Stimulated activated CD4-positive, alpha-beta T cell treated with anti-CD3 and anti-CD28 coated beads, Interleukin-12 subunit alpha, Interleukin-12 subunit beta, amount 100 ng/mL, for 4 hours (primary cell): ENCODE measurements around the gene NOS1AP.

Experiments used
- DNase-seq: peaks from one replicate; pipeline ENCODE4 v3.0.0-alpha.2; 2020

The NOS1AP gene

DNA sequence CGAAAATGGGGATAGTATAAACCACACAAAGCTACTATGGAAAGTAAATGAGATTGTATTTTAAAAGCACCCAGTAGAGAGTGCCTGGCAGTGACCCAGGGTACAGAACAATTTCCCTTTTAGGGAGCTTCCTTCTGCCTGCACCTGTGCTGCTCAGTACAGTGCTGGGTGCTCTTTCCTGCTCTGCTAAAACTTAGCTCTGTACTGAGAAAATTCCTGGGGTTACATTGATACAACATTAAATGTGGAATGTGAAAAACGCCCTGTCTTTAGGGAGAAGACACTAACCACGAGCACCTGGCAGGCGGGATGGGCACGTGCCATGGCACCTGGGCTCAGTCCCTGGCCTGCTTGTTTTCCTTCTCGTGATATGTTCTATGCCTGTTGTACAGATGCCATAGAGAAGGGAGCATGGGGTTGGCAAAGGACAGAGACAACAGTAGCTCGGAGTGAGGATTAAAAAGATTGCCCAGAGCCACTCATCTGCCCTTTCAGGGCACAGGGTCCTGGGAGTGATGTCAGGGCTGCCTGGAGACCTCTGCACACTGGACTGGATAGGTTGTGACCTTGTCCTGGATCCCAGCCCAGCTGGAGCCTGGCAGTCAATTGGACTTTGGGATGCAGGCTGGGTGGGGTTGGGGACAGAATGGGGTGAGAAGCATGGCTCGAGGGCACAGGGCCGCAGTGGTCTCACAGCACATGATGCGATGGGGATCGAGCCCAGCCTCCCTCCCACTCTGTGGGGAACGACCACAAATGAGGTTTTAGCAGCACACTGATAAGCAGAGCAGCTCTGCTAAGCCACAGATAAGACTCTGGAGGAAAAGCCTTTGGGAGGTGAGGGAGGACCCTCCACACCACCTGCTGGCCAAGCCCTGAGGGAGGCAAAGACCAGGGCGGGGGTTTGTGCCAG, 302.9 kb downstream of the NOS1AP start:
- DNase-seq = no peak

DNA sequence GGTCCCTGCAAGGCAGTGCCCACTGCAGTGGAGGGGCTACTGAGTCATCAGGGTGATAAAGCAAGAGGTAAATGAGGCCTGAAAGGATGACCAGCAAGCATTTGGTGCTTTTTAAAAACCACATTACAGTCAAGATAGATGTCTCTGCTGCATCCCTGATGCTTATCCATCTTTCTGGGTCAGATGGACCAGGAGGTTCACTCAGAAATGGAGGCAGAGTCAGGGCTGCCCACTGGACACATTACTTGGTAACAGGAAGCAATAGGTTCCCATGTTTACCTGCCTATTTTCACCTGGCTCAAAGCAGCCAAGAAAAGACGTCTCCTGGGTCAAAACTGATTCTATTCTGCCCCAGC, 303.6 kb downstream of the NOS1AP start:
- DNase-seq = no peak

DNA sequence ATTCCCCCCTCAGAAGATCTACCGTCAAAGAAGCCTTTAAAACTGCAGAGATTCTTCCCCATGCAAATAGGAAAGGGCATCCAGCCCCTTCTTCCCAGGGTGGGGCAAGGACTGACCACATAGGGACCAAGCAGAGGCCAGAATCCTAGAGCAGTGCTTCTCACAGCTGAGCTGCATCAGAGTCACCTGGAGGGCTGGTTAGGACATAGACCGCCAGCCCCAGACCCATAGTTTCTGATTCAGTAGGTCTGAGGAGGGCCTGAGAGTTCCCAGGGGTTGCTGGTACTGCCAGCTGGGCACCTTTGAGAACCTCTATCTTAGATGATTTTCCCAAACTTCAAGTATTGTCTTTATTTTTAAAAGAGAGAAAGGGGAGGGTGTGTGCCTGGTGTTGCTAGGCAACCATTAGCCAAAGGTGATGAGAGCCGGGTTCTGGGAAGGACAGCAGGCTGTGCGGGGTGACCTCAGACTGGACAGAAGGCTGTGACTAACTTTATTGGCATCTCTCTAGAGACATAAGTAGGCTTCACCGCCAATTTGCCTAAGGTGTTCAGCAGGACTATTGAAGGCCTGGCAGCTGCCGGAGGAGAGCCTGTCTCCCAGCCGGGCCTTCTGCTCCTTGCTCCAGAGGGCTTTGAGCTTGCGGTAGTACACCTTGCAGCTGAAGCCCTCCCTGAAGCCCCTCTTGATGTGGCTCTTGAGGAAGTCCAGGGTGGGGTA, 304.2 kb downstream of the NOS1AP start:
- no peak for DNase-seq

DNA sequence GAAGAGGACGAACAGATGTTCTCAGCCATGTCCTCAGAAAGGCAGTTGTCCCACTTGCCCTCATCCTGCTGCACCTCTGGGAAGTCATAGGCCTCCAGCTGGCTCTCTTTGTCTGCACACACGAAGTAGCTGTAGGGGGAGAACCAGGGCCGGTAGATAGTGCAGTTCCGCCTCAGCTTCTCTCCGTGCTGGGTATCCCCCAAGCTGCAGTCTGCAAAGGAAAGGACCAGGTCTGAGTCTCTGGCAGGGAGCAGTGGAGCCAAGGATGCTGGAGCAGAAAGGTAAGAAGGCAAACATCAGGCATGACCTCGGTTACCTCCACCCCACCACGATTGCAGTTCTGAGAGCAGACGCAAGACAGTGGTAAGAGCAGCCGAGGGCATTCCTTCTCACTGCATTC, 304.9 kb downstream of the NOS1AP start:
- no peak for DNase-seq

DNA sequence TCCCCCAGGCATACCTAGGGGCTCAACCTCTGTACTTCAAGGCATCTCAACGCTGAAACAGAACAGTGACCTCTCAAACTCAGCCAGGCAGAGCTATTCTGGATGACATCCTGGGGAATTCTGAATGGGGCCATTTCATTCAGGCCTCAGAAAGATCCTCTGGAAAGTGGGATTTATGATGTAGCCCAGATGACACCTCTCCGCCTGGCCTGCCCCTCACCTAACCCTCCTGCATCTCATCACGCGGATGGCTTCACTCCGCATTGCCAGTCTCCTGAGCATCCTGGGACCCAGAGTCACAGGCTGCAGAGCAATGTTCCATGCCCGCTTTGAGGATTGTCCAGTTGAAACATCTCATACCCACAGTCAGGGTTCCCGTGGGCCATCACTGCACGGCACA, 306.0 kb downstream of the NOS1AP start:
- no peak for DNase-seq

DNA sequence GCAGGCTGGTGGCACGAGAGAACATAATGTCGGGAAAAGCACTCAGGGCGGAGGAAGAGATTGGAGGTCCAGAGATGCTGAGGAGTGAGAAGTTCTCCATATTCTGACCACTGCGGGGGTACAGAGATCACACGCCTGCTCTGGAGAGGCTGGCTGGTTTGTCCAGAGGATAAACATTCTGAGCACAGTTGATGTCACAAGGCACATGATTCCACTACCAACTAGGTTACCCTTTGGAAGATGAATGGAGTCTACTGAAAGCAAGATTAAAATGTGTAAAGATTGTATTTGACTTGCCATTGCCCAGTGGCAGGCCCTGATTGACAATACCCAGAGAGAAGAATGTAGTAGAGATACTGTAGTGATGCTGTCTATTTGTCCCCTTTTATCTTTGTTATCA, 307.2 kb downstream of the NOS1AP start, which contains the start of gene SPATA46:
SPATA46 (minus strand) TSS at position 164 of the 400 bp plus-strand sequence; CDS start at position 100, 64 bp downstream.
- no peak for DNase-seq

DNA sequence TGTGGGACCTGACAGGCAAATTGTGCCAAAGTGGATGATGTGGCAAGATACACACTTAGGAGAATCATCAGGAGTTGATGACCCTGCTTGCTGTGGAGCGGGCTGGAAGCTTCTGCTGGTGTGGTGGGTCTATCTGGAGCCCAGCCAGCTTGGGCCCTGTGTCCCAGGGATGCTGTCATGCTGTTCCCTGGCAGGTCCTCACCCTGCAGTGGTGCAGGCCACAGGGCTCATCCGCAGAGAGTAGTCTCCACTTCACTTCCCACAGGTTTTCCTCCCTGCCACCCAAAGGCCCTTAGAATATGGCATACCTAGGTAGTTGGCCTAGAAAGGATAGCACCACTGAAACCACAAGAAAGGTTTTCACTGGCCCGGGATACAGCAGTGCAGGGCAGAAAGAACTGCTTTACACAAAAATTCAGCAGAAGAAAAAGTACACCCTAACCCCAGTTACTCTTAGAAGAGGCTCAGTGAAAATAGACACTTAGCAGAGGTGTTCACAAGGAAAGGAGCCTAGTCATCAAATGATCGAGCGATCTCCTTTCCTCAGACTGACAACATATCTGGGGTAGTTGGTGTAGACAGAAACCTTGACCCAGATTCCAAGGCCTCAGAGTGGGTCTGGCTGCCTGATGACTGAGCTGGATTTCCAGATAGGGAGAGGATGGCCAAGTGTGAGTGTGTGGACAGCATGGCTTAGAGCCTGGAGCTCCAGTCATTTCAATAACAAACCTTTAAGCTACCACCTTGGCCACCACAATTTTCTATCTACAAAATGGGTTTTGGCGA, 310.8 kb downstream of the NOS1AP start:
- DNase-seq = no peak

DNA sequence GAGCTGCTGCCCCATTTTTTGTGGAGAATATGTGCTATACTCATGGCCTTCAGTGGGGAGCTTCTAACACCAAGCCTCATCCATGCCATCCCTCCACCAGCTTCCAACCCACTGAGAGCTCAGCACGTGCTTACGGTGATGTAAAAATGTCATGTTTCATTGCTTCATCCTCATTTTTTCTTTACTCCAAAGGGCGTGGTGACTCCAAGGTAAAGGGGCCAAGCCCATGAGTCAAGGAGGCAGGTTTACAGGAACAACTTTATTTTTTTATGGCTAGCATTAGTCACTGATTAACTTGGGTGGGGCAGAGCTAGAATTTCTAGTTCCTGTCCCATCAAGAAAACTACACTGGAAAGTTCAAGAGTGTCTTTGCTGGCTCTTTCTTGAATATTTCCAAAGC, 311.9 kb downstream of the NOS1AP start, which contains the start of gene C1orf226:
C1orf226 (plus strand) TSS at position 346 of the 400 bp plus-strand sequence. CDS start 174 bp downstream, outside the sequence.
- no peak for DNase-seq

DNA sequence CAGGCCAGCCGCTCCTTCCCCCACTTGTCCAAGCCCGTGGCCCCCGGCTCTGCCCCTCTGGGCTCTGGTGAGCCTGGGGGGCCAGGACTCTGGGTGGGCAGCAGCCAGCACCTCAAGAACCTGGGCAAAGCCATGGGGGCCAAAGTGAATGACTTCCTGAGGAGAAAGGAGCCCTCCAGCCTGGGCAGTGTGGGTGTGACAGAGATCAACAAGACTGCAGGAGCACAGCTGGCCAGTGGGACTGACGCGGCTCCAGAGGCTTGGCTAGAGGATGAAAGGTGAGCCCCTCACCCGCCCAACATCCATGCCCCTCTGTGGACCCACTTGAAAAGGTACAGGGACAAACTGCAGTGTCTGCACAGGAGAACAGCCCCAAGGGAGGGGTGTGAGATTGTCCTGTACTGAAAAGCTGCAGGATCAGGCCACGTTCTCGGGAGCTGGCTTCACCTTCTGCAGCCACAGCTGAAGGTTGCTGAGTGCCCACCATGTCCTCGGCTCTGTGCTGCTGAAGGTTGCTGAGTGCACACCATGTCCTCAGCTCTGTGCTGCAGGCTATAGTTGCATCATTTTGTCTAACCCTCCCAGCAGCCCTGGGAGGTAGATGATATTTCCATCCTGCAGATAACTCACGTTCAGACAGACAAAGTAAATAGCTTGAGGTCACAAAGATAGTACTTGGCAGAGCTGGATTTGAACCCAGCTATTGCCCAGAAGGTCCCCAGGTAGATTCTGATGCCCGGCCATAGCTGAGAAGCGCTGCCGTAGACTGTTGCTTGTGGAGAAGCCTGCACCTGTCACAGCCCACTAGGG, 312.7 kb downstream of the NOS1AP start:
- DNase-seq = no peak

DNA sequence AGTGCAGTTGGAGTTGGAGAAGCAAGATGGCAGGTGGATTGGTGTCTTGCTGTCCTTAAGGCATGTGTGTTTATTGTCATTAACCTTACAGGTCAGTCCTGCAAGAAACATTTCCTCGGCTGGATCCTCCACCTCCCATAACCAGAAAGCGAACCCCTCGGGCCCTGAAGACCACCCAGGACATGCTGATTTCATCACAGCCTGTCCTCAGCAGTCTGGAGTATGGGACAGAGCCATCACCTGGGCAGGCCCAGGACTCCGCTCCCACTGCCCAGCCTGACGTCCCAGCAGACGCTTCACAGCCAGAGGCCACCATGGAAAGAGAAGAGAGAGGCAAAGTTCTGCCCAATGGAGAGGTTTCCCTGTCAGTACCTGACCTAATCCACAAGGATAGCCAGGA, 313.6 kb downstream of the NOS1AP start:
- no peak for DNase-seq

DNA sequence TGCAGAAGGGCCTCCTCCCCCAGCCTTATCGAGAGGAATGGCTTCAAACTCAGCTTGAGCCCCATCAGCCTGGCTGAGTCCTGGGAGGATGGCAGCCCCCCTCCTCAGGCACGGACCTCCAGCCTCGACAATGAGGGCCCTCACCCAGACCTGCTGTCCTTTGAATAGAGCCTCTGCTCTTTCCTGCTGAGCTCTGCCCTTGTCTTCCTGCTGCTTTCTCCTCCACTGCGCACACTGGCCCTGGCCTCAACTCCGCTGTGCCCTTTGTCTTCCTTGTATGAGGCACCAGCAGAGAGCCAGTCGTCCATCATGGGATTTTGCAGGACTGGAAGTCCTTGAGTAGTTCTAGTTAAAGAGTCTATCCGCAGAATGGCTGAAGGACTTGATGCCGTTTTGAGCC, 314.0 kb downstream of the NOS1AP start:
- DNase-seq = no peak

DNA sequence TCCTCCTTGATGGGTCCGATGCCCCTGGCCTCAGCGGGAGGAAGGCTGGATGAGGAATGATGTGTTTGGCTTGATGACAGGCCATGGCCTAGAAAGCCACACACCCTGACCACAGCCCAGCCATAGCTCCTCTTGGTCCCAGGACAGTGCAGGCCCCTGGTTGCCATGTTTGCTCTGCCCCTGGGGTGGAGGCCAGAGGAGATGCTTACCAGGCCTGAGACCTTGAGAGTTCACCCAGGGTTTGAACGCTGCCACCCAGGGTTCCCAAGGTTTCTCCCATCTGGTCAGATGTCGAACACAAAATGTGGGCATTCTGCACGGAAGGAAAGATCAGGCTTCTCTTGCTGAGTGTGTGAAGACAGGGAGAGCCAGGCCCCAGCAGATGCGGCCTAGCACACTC, 314.6 kb downstream of the NOS1AP start:
- no peak for DNase-seq

DNA sequence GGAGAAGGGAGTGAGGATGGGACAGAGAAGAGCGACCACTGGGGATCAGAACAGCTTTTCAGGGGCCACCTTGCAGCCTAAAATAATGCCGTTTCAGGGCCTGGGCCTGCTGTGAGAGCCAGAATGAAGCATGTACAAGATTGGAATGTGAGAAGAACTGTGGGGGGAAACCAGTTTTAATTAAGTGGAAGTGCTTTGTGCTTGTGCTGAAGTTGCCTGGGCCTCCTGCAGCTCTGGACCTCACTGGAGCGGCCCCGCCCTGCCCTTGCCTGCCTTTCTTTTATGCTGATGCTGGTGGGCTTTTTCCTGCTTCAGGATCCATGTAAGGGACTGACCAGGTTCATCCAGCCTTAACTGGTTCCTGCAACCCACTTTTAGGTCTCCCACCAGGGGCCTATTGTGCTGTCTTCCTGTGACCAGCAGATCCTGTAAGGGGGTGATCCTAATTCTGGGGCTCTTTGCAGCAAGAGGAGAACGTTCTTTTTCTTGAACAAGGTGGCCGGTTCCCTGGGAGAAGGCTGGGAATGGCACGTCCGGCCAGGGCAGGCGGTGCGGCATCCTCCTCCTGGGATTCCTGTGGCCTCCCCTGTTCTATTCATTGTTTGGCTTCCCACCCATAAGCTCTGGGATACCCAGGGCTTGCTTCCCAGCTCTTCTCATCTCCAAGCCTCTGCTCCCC, 315.2 kb downstream of the NOS1AP start:
- DNase-seq = no peak

DNA sequence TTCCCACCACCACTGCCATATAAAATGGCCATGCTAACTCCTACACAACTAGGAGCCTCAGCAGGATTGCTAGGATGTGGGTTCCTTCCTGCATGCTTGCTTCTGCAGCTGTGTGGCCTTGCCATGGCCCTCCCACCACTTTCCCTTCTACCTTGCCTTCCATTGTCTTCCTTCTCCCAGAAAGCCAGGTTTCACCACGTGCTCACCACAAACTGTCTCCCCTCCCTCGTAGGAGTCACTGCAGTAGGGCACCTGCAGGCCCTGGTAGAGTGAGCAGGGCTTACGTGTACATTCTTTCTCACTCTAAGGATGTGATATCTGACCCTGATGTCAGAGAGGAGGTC, 315.8 kb downstream of the NOS1AP start:
- DNase-seq = no peak

DNA sequence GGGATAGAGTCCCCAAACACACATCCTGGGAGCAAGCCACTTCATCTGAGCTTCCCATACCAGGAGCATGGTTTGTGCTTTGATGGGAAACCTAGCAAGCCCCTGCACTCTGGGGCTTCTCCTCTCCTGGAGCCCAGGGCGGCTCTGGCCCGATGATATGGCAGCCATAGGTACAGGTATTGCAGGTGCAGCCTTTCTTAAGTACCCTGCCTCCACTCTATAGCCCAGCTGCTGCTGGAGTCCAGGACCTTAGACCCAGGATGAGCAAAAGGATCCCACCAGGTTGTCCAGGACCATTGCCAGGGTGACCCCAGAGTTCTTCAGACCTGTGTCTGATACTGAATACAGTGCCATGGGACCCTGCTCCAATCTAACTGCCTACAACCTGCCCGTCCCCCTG, 316.2 kb downstream of the NOS1AP start:
- no peak for DNase-seq

DNA sequence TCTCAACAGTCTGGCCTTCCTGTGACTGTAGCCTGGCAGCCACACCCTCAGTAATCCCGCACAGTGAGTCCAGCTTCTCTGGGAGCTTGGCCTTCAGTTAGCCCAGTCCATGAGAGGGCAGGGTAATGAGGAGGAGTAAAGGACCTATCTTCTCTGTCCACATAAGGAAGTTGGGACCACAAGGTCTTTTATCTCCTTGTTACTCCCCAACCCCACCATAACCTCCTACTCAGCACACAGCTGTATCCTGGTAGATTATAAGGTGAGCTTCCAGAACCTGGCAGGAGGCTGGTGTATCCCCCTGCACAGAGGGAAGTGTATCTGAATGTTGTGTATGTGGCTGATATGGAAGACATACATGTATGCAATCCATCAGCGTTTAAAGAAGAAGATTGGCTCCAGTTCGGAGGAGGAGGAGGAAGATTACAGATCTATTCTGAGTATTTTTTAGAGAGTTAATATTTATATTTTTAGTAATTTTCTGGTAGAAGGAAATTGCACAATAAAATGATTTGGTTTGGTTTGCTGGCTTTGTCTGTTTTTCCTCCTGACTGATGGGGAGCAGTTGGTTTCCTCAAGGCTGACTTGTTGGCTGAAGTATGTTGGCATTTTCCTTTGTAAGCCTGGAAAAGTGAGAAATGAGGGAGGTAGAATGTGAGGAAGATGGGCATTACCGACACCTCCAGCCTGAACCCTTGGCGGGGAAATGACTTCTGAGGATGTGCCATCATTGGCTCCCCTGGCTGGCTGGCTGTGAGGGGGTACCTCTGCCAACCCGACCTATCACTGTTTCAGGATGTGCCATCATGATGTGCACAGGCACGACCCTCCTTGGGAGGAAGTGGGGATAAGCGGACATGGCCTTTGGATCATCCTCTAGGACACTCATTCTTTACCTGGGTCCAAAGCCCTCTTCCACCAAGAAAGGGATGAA, 317.1 kb downstream of the NOS1AP start:
- DNase-seq = no peak

DNA sequence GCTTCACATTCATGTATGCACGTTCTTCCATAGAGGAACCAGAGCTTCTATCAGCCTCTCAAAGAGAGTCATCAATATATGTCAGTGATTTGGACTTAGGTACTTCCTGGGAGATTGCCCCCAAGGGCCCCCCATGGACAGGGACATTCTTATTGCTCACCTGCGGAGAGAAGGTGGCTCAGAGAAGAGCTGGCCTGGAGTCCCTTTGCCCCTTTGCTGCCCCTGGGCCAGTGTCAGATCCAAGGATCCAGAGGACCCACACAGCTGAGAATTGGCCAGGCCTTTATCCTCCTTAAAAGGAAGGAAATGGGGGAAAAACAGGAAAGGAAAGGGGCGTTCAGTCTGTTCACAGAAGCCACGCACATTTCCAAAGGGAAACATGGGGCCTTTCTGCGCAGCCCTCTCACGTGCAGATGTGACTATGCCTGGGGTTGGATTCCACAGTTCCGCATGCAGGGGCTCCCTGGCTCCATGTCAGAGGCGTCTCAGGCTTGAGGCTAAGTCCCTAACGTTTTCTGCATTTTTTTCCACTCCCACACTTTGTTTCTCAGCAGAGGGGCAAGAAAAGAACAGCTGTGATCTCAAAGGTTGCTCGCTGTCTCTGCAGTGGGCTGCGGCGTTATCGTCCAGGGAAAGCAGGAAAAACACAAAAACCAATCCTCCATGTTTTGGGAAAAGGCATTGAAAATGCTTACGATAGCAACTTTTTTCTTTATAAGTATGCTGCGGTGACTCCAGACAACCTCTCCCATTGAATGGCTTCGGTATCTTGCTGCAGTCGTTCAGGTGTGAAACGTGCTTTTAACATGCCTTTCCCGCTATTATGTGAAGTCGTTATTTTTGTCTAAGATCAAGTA, 318.0 kb downstream of the NOS1AP start:
- DNase-seq = no peak

DNA sequence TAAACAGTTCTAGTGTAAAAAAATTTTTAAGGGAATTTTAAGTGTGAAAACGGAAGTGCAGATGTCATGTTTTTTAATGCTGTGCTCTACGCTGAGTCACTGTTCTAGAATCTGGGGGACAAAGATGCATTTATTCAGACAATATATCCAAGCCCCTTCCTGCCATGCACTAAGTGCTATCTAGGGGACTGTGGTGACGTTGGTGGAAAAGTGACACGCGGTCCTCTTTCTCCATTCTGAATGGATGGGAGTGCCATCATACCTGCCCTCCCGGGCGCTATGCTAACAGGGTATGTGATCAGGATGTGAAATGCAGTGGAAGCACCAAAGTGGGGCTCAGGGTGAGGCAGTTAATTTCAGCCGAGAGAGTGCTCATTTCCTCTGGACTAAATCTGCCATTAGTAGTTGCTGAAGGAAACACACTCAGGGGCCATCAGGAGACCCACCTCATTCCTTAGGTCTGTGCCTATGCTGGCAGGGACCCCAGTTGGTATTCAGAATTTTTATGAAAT, 318.6 kb downstream of the NOS1AP start:
- no peak for DNase-seq

DNA sequence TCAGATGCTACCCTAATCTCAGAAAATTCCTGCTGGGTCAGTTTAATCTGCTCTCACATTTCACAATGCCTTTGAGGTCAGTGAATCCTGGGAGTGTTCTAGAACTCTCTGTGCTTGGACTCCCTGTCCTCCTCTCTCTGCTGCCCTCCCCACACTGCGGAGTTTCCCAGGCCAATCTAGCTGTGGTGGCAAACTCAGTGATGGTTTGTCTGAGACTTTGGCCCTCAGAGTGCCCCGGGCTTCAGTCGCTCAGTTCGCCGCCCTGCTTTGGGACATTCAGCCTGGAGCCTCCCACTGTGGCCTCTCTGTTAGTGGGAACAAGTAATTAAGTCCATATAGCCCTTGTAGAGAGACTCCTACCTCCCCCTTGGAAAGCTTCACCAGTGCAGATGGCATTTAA, 319.1 kb downstream of the NOS1AP start:
- no peak for DNase-seq
